HL-60 (cell line): Measurements from ENCODE around the gene SLAMF7.

Experiments used
- CTCF ChIP-seq: IDR thresholded peaks from one replicate; pipeline ENCODE4 v1.5.1; 2011; ENCODE audit warnings: low read length, control low read depth, inconsistent platforms; ENCODE audit not compliant: insufficient read depth
- REST ChIP-seq: IDR thresholded peaks from 2 replicates; pipeline ENCODE4 v1.6.1; 2012; ENCODE audit warnings: low read depth; ENCODE audit not compliant: insufficient replicate concordance

GRCh38 chr1:160781186-160781766, 42.2 kb downstream of the SLAMF7 start:
- TF ChIP-seq CTCF: no peak
- no peak for TF ChIP-seq REST
